ENCODE measurements around the gene MC1R.

MC1R gene

DNA sequence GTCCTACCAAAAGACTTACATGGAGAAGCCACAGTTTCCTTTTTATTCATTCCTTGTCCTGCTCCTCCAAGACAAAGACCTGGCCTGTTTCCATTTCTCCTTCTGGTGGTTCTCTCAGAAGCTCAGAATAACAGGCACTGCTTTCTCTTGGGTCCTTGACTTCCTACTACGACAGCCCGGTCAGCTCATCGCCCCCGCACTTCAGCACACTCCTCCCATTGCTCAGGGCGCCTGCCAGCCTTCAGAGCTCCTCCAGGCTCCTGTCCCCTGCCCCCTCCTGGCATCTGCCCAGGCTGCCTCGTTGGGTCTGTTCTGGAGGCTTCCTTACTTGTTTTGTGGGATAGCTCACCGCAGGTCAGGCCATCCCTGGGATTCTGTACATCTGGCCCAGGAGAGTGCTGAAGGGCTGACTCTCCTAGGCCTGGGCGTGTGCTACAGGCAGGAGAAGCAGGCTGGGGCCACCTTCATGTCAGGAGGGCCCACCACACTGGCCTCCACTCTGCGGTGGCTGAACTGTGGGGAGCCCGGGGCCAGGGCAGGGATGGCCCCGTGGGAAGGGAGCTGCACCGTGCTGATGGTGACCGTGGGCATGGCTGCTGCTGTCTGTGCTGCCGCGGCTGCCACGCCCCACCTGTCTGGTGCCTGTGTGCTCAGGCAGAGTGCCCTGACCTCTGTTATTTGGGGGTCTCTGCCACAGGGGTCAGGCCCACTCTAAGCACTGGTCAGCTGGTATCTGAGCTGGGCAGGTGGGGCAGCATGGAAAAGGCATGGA, 27.6 kb upstream of the MC1R start:
- TF ChIP-seq ZFX (IDR thresholded peaks at IDR 0.05; ENCODE audit: borderline replicate concordance) = no peak
- TF ChIP-seq, protein P1, sequence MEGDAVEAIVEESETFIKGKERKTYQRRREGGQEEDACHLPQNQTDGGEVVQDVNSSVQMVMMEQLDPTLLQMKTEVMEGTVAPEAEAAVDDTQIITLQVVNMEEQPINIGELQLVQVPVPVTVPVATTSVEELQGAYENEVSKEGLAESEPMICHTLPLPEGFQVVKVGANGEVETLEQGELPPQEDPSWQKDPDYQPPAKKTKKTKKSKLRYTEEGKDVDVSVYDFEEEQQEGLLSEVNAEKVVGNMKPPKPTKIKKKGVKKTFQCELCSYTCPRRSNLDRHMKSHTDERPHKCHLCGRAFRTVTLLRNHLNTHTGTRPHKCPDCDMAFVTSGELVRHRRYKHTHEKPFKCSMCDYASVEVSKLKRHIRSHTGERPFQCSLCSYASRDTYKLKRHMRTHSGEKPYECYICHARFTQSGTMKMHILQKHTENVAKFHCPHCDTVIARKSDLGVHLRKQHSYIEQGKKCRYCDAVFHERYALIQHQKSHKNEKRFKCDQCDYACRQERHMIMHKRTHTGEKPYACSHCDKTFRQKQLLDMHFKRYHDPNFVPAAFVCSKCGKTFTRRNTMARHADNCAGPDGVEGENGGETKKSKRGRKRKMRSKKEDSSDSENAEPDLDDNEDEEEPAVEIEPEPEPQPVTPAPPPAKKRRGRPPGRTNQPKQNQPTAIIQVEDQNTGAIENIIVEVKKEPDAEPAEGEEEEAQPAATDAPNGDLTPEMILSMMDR (IDR thresholded peaks at IDR 0.05) = no peak
- no peak overlapping the region for H3K27ac ChIP-seq

DNA sequence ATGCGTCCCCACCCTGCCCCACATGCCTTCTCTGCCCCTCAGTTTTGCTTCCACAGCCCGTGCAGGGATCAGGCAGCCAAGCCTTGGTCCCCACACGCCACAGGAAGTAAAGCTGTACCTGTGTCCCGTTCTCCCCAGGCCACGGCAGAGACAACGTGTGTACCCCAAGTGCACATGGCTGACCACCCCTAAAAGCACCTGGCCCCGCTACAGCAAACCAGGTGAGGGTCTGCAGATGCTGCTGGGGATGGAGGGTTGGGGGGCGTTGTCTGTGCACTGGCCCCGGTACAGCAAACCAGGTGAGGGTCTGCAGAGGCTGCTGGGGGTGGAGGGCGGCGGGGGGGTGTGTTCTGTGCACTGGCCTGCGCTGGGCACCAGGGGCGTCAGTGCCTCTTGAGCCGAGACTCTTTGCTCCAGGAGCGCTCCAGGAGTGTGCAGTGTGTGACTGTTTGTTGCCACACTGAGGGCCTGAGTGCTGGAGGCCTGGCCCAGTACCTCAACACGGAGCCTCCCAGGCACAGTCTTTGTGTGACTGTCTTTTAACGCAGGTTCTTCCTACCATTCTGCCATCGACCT, 26.5 kb upstream of the MC1R start:
- H3K27ac ChIP-seq = no peak overlapping the region
- TF ChIP-seq, protein P1 (IDR thresholded peaks at IDR 0.05) = no peak
- TF ChIP-seq ZFX (IDR thresholded peaks at IDR 0.05; ENCODE audit: borderline replicate concordance) = no peak

DNA sequence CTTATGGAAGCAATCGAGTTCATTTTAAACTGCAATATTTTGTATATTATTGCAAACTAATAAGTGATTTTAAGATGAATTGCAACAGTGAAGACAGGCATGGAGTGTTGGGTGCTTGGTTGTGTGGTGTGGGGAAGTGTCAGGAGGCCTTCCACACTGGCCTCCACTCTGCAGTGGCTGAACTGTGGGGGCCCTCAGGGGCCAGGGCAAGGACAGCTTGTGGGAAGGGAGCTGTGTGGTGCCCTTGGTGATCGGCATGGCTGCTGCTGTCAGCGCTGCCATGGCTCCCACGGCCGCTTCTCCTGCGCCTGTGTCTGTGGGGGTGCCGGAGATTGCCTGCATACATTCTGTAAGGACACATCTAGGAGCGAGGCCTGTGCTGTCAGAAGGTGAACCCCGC, 26.0 kb upstream of the MC1R start:
- no peak for TF ChIP-seq ZFX (IDR thresholded peaks at IDR 0.05; ENCODE audit: borderline replicate concordance)
- TF ChIP-seq, protein P1 (IDR thresholded peaks at IDR 0.05) = no peak
- H3K27ac ChIP-seq = no peak overlapping the region

GRCh38 chr16:89893642-89894548, 24.8 kb upstream of the MC1R start:
- TF ChIP-seq, protein P1 (IDR thresholded peaks at IDR 0.05) = no peak
- TF ChIP-seq ZFX (IDR thresholded peaks at IDR 0.05; ENCODE audit: borderline replicate concordance) = no peak
- no peak overlapping the region for H3K27ac ChIP-seq

GRCh38 chr16:89895482-89896250, 23.0 kb upstream of the MC1R start:
- H3K27ac ChIP-seq = no peak overlapping the region
- TF ChIP-seq, protein P1 (IDR thresholded peaks at IDR 0.05) = no peak
- TF ChIP-seq ZFX (IDR thresholded peaks at IDR 0.05; ENCODE audit: borderline replicate concordance) = no peak

- no peak overlapping the region for H3K27ac ChIP-seq
- TF ChIP-seq ZFX (IDR thresholded peaks at IDR 0.05; ENCODE audit: borderline replicate concordance) = no peak
- TF ChIP-seq, protein P1 (IDR thresholded peaks at IDR 0.05) = no peak
Observed at GRCh38 chr16:89897204-89897603, 21.5 kb upstream of the MC1R start.
